IMR-90 (cell line): ENCODE results near the gene OSTM1. TPM values are rescaled to one million over a fixed set of nuclear protein-coding genes. Genes with fewer than 3 reads are reported as not detected.

Experiments
- ATAC-seq: fragments of 200-7000 bp; cut with Tn5 transposase; 2 replicates; pipeline ENCODE4 v1.9.1; 2020; ENCODE audit warnings: low read depth, mild to moderate bottlenecking, moderate library complexity
- BruUV-seq: library from RNA; stranded (reverse); fragments of 400-500 nt; replicated peaks from 2 replicates; lab custom pipeline; 2021; lab: Mats Ljungman, UMichigan
- CTCF ChIA-PET: fragments of 300-600 bp; formaldehyde crosslinking; extraction: SDS; loops from one replicate; lab custom pipeline; 2021; ENCODE audit warnings: antibody characterized with exemption; lab: Yijun Ruan, JAX
- POLR2A ChIA-PET: fragments of 300-600 bp; sonication (Branson Sonifier 250); formaldehyde crosslinking; loops from one replicate; lab custom pipeline; 2022; ENCODE audit warnings: antibody characterized with exemption; ENCODE audit not compliant: unreplicated experiment; lab: Charles Lee
- DNase-seq: peaks from one replicate; pipeline ENCODE4 v3.0.0; 2013
- H2AFZ ChIP-seq: replicated peaks from 2 replicates; pipeline ENCODE3; 2013; ENCODE audit warnings: low read length, mild to moderate bottlenecking; ENCODE audit not compliant: poor library complexity
- H2AK5ac ChIP-seq: 2 replicates; pipeline ENCODE4 v1.6.1; 2013; ENCODE audit warnings: low read depth, low read length, inconsistent platforms
- H2AK9ac ChIP-seq: replicated peaks from 2 replicates; pipeline ENCODE3; 2013; ENCODE audit warnings: mild to moderate bottlenecking, low read depth, low read length, moderate library complexity; ENCODE audit not compliant: poor library complexity
- H2BK120ac ChIP-seq: 2 replicates; pipeline ENCODE4 v1.6.1; 2013; ENCODE audit warnings: low read depth, low read length, inconsistent platforms
- H2BK15ac ChIP-seq: 3 replicates; pipeline ENCODE4 v1.6.1; 2013; ENCODE audit warnings: low read depth, low read length, inconsistent platforms
- H2BK20ac ChIP-seq: 2 replicates; pipeline ENCODE4 v1.6.1; 2013; ENCODE audit warnings: low read depth, mild to moderate bottlenecking, inconsistent platforms, low read length, moderate library complexity
- H2BK5ac ChIP-seq: 2 replicates; pipeline ENCODE4 v1.6.1; 2013; ENCODE audit warnings: mild to moderate bottlenecking, low read depth, low read length, inconsistent platforms; ENCODE audit not compliant: poor library complexity, severe bottlenecking
- H3K14ac ChIP-seq: replicated peaks from 2 replicates; pipeline ENCODE4 v1.6.1; 2013; ENCODE audit warnings: low read depth, low read length, inconsistent platforms
- H3K18ac ChIP-seq: 2 replicates; pipeline ENCODE4 v1.6.1; 2013; ENCODE audit warnings: low read depth, low read length, control low read depth
- H3K23ac ChIP-seq: 2 replicates; pipeline ENCODE4 v1.6.1; 2013; ENCODE audit warnings: low read depth, low read length, inconsistent platforms
- H3K27ac ChIP-seq: 2 replicates; pipeline ENCODE4 v1.5.1; 2013; ENCODE audit warnings: mild to moderate bottlenecking, control low read depth, low read length; ENCODE audit not compliant: insufficient read depth
- H3K27me3 ChIP-seq: 2 replicates; pipeline ENCODE4 v1.6.1; 2013; ENCODE audit warnings: low read length; ENCODE audit not compliant: control insufficient read depth, insufficient read depth
- H3K36me3 ChIP-seq: 2 replicates; pipeline ENCODE4 v1.6.1; 2013; ENCODE audit warnings: low read length, mixed read lengths; ENCODE audit not compliant: control insufficient read depth, insufficient read depth
- H3K4ac ChIP-seq: 2 replicates; pipeline ENCODE4 v1.6.1; 2013; ENCODE audit warnings: low read depth, low read length, inconsistent platforms
- H3K4me1 ChIP-seq: 2 replicates; pipeline ENCODE4 v1.6.1; 2013; ENCODE audit warnings: low read length, mixed read lengths; ENCODE audit not compliant: control insufficient read depth, insufficient read depth
- H3K4me2 ChIP-seq: 2 replicates; pipeline ENCODE4 v1.6.1; 2013; ENCODE audit warnings: low read depth, mild to moderate bottlenecking, control low read depth, low read length, moderate library complexity
- H3K4me3 ChIP-seq: 2 replicates; pipeline ENCODE4 v1.5.1; 2013; ENCODE audit warnings: low read depth, mild to moderate bottlenecking, control low read depth, low read length, moderate library complexity; ENCODE audit not compliant: insufficient read depth
- H3K56ac ChIP-seq: 2 replicates; pipeline ENCODE4 v1.6.1; 2013; ENCODE audit warnings: low read length, inconsistent platforms; ENCODE audit not compliant: insufficient read depth; ENCODE audit errors: extremely low read depth
- H3K79me1 ChIP-seq, 2 experiments: 2 replicates each; pipeline ENCODE4 v1.6.1; 2013; ENCODE audit warnings: low read length in 2 of 2, inconsistent platforms in 1 of 2, low read depth in 1 of 2
- H3K9ac ChIP-seq: 2 replicates; pipeline ENCODE4 v1.6.1; 2013; ENCODE audit warnings: low read depth, low read length, control low read depth
- H3K9me1 ChIP-seq: 2 replicates; pipeline ENCODE4 v1.6.1; 2013; ENCODE audit warnings: low read length, inconsistent platforms; ENCODE audit not compliant: insufficient read depth
- H3K9me3 ChIP-seq: 2 replicates; pipeline ENCODE4 v1.6.1; 2013; ENCODE audit warnings: low read length; ENCODE audit not compliant: control insufficient read depth, insufficient read depth
- H4K20me1 ChIP-seq: 2 replicates; pipeline ENCODE4 v1.6.1; 2013; ENCODE audit warnings: low read length, inconsistent platforms; ENCODE audit not compliant: insufficient read depth
- H4K5ac ChIP-seq: 2 replicates; pipeline ENCODE4 v1.6.1; 2013; ENCODE audit warnings: mild to moderate bottlenecking, low read depth, low read length, control low read depth
- H4K8ac ChIP-seq, 2 experiments: 2 replicates each; pipeline ENCODE4 v1.6.1; 2013; ENCODE audit warnings: low read depth in 2 of 2, low read length in 2 of 2, control low read depth in 1 of 2, inconsistent platforms in 1 of 2
- H4K91ac ChIP-seq: 2 replicates; pipeline ENCODE4 v1.6.1; 2013; ENCODE audit warnings: low read depth, low read length, inconsistent platforms; ENCODE audit not compliant: insufficient read depth
- CEBPB ChIP-seq: IDR thresholded peaks from 2 replicates; pipeline ENCODE4 v1.6.1; 2012; ENCODE audit warnings: low read depth, low read length, improper control_type of control experiment
- MXI1 ChIP-seq: IDR thresholded peaks from 2 replicates; pipeline ENCODE4 v1.6.1; 2012; ENCODE audit warnings: low read depth, mild to moderate bottlenecking, low read length, moderate library complexity, borderline replicate concordance
- NFE2L2 ChIP-seq: fragments of 150-350 bp; IDR thresholded peaks from 2 replicates; pipeline ENCODE4 v1.6.1; 2016; ENCODE audit warnings: low read depth, mild to moderate bottlenecking, low read length
- SMC3 ChIP-seq: fragments of 150-350 bp; IDR thresholded peaks from 2 replicates; pipeline ENCODE4 v1.6.1; 2016; ENCODE audit warnings: low read depth, mild to moderate bottlenecking, antibody characterized with exemption, low read length, moderate library complexity
- WGBS, 2 experiments: methylation state at CpG; one replicate each; pipeline versions ENCODE4 v1.1.5 to v1.1.7; 2013; ENCODE audit warnings: missing lambda C conversion rate in 2 of 2; ENCODE audit not compliant: insufficient read length in 1 of 2; ENCODE audit errors: extremely low coverage in 2 of 2; 5-methylcytosine and 5-hydroxymethylcytosine counted together
- dilution Hi-C: fragments of 300-500 bp; cut with HindIII; formaldehyde crosslinking; loops from one replicate; pipeline ENCODE4 v1.14.3; 2018; ENCODE audit warnings: low sequenced_read_pairs; ENCODE audit not compliant: unreplicated experiment
- in situ Hi-C: fragments of 300-500 bp; cut with MboI; formaldehyde crosslinking; loops from 3 replicates; pipeline ENCODE4 v1.14.3; 2019; ENCODE audit warnings: low sequenced_read_pairs, inconsistent platforms, mixed read lengths
- intact Hi-C: fragments of 100-400 bp; cut with micrococcal nuclease; formaldehyde crosslinking; loops from 2 replicates; pipeline ENCODE4 v1.10.0; 2022
- polyA plus RNA-seq, 3 experiments: library from polyadenylated mRNA; depleted of rRNA; stranded (reverse); fragments of >200 nt; gene quantifications; 2 replicates each; pipeline ENCODE4 v1.2.3, GENCODE V29; 2012; ENCODE audit warnings: low replicate concordance in 1 of 3
- total RNA-seq: library from RNA; depleted of rRNA; stranded (reverse); fragments of >200 nt; gene quantifications from 2 replicates; pipeline ENCODE4 v1.2.3, GENCODE V29; 2012

OSTM1 gene
- total and polyA plus RNA-seq, 2 of the 4 experiments (the other 2 are of a cell fraction), result 8.0 to 24.7 TPM

DNA sequence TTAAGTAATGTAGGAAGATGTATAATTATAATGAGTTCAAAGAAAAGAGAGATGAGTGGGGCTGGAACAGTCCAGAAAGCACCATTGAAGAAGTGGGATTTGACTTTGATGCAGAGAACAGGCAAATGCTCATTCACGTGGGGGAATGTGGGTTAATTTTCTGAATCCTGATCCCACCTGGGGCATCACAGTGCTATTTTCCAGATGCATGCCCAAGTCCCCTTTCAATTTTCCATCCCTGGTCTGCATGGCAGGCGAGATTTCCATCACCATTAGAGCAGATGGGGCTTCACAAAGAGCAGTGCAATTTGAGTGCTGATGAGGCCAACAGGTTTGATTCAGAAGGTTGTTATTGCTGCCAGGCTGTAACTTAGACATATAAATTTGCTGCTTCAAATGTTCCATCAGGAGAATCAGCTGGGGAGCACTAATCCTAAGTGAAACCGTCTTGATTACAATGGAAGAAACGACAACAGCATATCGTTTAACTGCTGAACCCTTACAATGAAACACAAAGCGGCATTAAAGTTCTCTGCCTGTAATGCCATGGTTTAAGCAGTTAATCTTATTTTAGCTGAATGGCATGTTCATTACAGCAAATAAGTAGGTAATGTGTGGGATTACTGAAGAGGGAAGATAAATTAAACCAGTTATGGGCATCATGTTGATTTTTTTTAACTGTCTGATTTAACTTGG is 45.2 kb downstream of the OSTM1 start:
- H3K27ac ChIP-seq, result no peak overlapping the region
- no peaks in the 10 kb centered on the region for H3K79me1 ChIP-seq
- no peaks in the 10 kb centered on the region for H3K9me3 ChIP-seq
- no peak overlapping the region for H4K8ac ChIP-seq
- dilution Hi-C loops, result no loop called here
- ATAC-seq, result no peak
- H3K4me2 ChIP-seq, result no peak overlapping the region
- no peak overlapping the region for H2AFZ ChIP-seq
- CTCF ChIA-PET, result no interaction called here
- POLR2A ChIA-PET, result no interaction called here
- intact Hi-C loops, result no loop called here
- H3K23ac ChIP-seq, result no peak overlapping the region
- 0 out of 2 replicates have a peak, but pooled peaks cover 3% of the 10 kb centered on the region for H3K36me3 ChIP-seq
- no peaks in the 10 kb centered on the region for H3K4me1 ChIP-seq
- no peak overlapping the region for H3K56ac ChIP-seq
- H2AK5ac ChIP-seq, result no peak overlapping the region
- no peak overlapping the region for H3K18ac ChIP-seq
- whole genome bisulfite sequencing, 2 experiments, result 84% methylated on average over 3 of the region's 6 CpGs; no CpG with 5 or more reads in 1 of the 2 experiments
- no peak overlapping the region for H2BK20ac ChIP-seq
- H3K9me1 ChIP-seq, result no peaks in the 10 kb centered on the region
- no peaks in the 10 kb centered on the region for H4K20me1 ChIP-seq
- in situ Hi-C loops, result no loop called here
- H3K4ac ChIP-seq, result no peak overlapping the region
- H4K91ac ChIP-seq, result no peak overlapping the region
- H2AK9ac ChIP-seq, result no peak overlapping the region
- no peak overlapping the region for H2BK15ac ChIP-seq
- no peak overlapping the region for H2BK5ac ChIP-seq
- H2BK120ac ChIP-seq, result no peak overlapping the region
- no peak overlapping the region for H3K9ac ChIP-seq
- TF ChIP-seq MXI1, result no peak
- no peak for TF ChIP-seq NFE2L2
- TF ChIP-seq SMC3, result no peak
- no peak for TF ChIP-seq CEBPB
- BruUV-seq, result no TSS peak
- H3K4me3 ChIP-seq, result no peak overlapping the region
- DNase-seq, result no peak
- no peak overlapping the region for H4K5ac ChIP-seq
- H3K27me3 ChIP-seq, result no peaks in the 10 kb centered on the region
- no peak overlapping the region for H3K14ac ChIP-seq
